ENCODE data around the gene TMEM82.

The TMEM82 gene

GRCh38 chr1:15736038-15736891 is 6.0 kb upstream of the TMEM82 start, which contains the start of gene SLC25A34:
Gene SLC25A34 (plus strand): TSS chr1:15736258. CDS start chr1:15736486, 228 bp downstream.
- ATAC-seq (ENCODE audit: low read depth) (peak; percentile 15), DNase-seq (ENCODE audit: low spot score) (peak; percentile 65)
- no peak within 1 kb of the TSS for H3K4me3 ChIP-seq (ENCODE audit: severe bottlenecking)
- no peaks in the 10 kb centered on the region for H3K9me3 ChIP-seq (ENCODE audit: severe bottlenecking)
- no peaks in the 10 kb centered on the region for H3K27me3 ChIP-seq (ENCODE audit: insufficient read depth, poor library complexity, severe bottlenecking)
- no peaks in the 10 kb centered on the region for H3K4me1 ChIP-seq (ENCODE audit: insufficient read depth, poor library complexity, severe bottlenecking)
- H3K27ac ChIP-seq (ENCODE audit: poor library complexity, severe bottlenecking): no peak within 1 kb of the TSS
- H3K36me3 ChIP-seq (ENCODE audit: low read depth): peaks cover 11% of the 10 kb centered on the region
- TF ChIP-seq, protein P1, sequence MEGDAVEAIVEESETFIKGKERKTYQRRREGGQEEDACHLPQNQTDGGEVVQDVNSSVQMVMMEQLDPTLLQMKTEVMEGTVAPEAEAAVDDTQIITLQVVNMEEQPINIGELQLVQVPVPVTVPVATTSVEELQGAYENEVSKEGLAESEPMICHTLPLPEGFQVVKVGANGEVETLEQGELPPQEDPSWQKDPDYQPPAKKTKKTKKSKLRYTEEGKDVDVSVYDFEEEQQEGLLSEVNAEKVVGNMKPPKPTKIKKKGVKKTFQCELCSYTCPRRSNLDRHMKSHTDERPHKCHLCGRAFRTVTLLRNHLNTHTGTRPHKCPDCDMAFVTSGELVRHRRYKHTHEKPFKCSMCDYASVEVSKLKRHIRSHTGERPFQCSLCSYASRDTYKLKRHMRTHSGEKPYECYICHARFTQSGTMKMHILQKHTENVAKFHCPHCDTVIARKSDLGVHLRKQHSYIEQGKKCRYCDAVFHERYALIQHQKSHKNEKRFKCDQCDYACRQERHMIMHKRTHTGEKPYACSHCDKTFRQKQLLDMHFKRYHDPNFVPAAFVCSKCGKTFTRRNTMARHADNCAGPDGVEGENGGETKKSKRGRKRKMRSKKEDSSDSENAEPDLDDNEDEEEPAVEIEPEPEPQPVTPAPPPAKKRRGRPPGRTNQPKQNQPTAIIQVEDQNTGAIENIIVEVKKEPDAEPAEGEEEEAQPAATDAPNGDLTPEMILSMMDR (IDR thresholded peaks at IDR 0.05; ENCODE audit: poor library complexity, severe bottlenecking): no peak

- ATAC-seq (ENCODE audit: low read depth): no peak
- Histone ChIP-seq H3K4me1 (ENCODE audit: insufficient read depth, poor library complexity, severe bottlenecking) (no peaks in the 10 kb centered on the region), H3K36me3 (ENCODE audit: low read depth) (peaks cover 9% of the 10 kb centered on the region), H3K27me3 (ENCODE audit: insufficient read depth, poor library complexity, severe bottlenecking) (no peaks in the 10 kb centered on the region), H3K9me3 (ENCODE audit: severe bottlenecking) (no peaks in the 10 kb centered on the region), H3K27ac (ENCODE audit: poor library complexity, severe bottlenecking) (no peak overlapping the region), H3K4me3 (ENCODE audit: severe bottlenecking) (no peak overlapping the region)
- no peak for DNase-seq (ENCODE audit: low spot score)
- TF ChIP-seq, protein P1 (IDR thresholded peaks at IDR 0.05; ENCODE audit: poor library complexity, severe bottlenecking): no peak
These were observed 5.4 kb upstream of the TMEM82 start for GRCh38 chr1:15736892-15737261.

DNA sequence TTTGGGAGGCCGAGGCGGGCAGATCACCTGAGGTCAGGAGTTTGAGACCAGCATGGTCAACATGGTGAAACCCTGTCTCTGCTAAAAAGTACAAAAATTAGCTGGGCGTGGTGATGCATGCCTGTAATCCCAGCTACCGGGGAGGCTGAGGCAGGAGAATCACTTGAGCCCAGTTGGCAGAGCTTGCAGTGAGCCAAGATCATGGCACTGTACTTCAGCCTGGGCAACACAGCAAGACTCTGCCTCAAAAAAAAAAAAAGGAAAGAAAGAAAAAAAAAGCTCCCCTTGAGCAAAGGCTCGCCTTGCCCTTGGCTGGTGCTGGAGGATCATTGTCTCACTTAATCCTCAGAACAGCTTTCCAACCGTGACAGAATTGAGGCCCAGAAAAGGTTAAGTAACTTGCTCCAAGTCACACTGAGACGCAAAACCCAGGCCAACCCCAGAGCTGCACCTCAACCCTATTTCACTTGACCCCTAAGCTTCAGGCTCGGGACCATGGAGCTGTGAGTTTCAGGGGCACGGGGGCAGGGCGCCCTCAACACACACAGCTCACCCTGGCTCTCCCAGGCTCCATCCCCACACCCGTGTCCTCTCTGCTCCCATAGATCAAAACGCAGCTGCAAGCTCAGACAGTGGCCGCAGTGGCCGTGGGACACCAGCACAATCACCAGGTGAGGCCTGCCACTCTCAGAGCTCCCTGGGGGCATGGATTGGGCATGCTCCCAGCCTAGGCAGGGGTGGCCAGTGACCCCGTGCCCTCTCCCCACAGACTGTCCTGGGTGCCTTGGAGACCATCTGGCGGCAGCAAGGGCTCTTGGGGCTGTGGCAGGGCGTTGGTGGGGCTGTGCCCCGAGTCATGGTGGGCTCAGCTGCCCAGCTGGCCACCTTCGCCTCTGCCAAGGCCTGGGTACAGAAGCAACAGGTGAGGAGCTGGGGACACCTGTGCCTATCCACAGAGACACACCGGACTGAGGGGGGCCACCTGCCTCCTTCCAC is 4.7 kb upstream of the TMEM82 start:
- H3K4me1 ChIP-seq (ENCODE audit: insufficient read depth, poor library complexity, severe bottlenecking): no peaks in the 10 kb centered on the region
- no peak overlapping the region for H3K27ac ChIP-seq (ENCODE audit: poor library complexity, severe bottlenecking)
- no peak for ATAC-seq (ENCODE audit: low read depth)
- TF ChIP-seq, protein P1 (IDR thresholded peaks at IDR 0.05; ENCODE audit: poor library complexity, severe bottlenecking): no peak
- H3K36me3 ChIP-seq (ENCODE audit: low read depth): peaks cover 9% of the 10 kb centered on the region
- no peak overlapping the region for H3K4me3 ChIP-seq (ENCODE audit: severe bottlenecking)
- no peaks in the 10 kb centered on the region for H3K27me3 ChIP-seq (ENCODE audit: insufficient read depth, poor library complexity, severe bottlenecking)
- DNase-seq (ENCODE audit: low spot score): peak; percentile 48
- no peaks in the 10 kb centered on the region for H3K9me3 ChIP-seq (ENCODE audit: severe bottlenecking)

DNA sequence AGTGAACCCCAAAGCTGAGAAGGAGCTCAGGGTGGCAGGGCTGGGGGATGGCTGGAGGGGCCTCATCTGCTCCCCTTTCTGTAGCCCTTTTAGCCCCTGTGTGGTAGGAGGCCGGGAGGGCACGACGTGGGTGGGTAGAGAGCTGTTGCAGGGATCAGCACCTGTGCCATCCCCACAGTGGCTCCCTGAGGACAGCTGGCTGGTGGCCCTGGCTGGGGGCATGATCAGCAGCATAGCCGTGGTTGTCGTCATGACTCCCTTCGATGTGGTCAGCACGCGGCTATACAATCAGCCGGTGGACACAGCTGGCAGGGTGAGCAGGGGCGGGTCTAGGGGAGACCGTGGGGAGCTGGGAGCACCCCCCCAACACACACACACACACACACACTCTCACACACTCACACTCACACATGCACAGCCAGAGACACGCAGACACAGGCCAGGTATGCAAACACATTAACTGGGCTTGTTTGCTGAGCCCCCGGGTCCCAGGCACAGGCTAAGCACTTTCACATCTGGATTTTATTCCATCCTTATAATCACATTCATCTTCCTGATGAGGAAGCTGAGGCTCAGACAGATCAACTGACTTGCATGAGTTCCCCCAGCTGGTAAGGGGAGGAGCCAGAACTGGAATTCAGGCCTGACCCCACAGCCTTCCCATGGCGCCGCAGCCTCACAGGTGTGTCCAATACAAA is 3.7 kb upstream of the TMEM82 start:
- TF ChIP-seq, protein P1 (IDR thresholded peaks at IDR 0.05; ENCODE audit: poor library complexity, severe bottlenecking): no peak
- Histone ChIP-seq H3K36me3 (ENCODE audit: low read depth) (peaks cover 9% of the 10 kb centered on the region), H3K4me1 (ENCODE audit: insufficient read depth, poor library complexity, severe bottlenecking) (no peaks in the 10 kb centered on the region), H3K9me3 (ENCODE audit: severe bottlenecking) (no peaks in the 10 kb centered on the region), H3K27ac (ENCODE audit: poor library complexity, severe bottlenecking) (no peak overlapping the region), H3K4me3 (ENCODE audit: severe bottlenecking) (no peak overlapping the region), H3K27me3 (ENCODE audit: insufficient read depth, poor library complexity, severe bottlenecking) (no peaks in the 10 kb centered on the region)
- no peak for DNase-seq (ENCODE audit: low spot score)
- ATAC-seq (ENCODE audit: low read depth): no peak
